ENCODE results near the gene DGAT2.

DNA sequence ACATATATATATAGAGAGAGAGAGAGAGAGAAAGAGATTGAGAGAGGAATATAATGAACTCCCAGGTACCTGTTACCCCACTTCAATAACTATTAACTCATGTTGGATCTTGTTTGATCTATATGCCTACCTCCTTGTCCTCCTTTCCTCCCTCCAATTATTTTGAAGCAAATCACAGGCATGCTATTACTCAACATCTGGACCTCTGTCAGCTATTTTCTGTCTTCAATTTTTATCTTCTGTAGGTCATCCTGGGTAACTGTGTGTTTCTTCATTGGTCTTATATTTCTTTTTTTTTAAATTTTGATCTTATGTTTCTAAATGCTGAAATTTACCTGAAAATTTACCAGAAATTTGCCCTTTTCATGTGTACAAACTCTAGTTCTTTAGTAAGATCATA lies 71.3 kb downstream of the DGAT2 start:
- TF ChIP-seq CTCF (IDR thresholded peaks at IDR 0.05; ENCODE audit: low read length) (no peak), EZH2 (IDR thresholded peaks at IDR 0.05; ENCODE audit: borderline replicate concordance, low read length) (no peak)

Measured in OCI-LY1 (cell line).